ENCODE data around the gene USP6NL.

USP6NL gene

GRCh38 chr10:11407939-11408338 is 203.5 kb downstream of the USP6NL start:
- H3K27me3 ChIP-seq (ENCODE audit: insufficient read depth, poor library complexity, severe bottlenecking): no peaks in the 10 kb centered on the region
- no peak for TF ChIP-seq GABPA (IDR thresholded peaks at IDR 0.05; ENCODE audit: low read depth)
- TF ChIP-seq, protein P1, sequence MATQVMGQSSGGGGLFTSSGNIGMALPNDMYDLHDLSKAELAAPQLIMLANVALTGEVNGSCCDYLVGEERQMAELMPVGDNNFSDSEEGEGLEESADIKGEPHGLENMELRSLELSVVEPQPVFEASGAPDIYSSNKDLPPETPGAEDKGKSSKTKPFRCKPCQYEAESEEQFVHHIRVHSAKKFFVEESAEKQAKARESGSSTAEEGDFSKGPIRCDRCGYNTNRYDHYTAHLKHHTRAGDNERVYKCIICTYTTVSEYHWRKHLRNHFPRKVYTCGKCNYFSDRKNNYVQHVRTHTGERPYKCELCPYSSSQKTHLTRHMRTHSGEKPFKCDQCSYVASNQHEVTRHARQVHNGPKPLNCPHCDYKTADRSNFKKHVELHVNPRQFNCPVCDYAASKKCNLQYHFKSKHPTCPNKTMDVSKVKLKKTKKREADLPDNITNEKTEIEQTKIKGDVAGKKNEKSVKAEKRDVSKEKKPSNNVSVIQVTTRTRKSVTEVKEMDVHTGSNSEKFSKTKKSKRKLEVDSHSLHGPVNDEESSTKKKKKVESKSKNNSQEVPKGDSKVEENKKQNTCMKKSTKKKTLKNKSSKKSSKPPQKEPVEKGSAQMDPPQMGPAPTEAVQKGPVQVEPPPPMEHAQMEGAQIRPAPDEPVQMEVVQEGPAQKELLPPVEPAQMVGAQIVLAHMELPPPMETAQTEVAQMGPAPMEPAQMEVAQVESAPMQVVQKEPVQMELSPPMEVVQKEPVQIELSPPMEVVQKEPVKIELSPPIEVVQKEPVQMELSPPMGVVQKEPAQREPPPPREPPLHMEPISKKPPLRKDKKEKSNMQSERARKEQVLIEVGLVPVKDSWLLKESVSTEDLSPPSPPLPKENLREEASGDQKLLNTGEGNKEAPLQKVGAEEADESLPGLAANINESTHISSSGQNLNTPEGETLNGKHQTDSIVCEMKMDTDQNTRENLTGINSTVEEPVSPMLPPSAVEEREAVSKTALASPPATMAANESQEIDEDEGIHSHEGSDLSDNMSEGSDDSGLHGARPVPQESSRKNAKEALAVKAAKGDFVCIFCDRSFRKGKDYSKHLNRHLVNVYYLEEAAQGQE (IDR thresholded peaks at IDR 0.05; ENCODE audit: insufficient replicate concordance, low read depth): no peak
- TF ChIP-seq SPI1 (IDR thresholded peaks at IDR 0.05; ENCODE audit: borderline replicate concordance, low read depth): no peak
- TF ChIP-seq, protein P2, sequence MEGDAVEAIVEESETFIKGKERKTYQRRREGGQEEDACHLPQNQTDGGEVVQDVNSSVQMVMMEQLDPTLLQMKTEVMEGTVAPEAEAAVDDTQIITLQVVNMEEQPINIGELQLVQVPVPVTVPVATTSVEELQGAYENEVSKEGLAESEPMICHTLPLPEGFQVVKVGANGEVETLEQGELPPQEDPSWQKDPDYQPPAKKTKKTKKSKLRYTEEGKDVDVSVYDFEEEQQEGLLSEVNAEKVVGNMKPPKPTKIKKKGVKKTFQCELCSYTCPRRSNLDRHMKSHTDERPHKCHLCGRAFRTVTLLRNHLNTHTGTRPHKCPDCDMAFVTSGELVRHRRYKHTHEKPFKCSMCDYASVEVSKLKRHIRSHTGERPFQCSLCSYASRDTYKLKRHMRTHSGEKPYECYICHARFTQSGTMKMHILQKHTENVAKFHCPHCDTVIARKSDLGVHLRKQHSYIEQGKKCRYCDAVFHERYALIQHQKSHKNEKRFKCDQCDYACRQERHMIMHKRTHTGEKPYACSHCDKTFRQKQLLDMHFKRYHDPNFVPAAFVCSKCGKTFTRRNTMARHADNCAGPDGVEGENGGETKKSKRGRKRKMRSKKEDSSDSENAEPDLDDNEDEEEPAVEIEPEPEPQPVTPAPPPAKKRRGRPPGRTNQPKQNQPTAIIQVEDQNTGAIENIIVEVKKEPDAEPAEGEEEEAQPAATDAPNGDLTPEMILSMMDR (IDR thresholded peaks at IDR 0.05; ENCODE audit: insufficient read depth, low read length): no peak
- no peak for TF ChIP-seq POLR2AphosphoS5 (IDR thresholded peaks at IDR 0.05; ENCODE audit: low read depth)
- DNase-seq (ENCODE audit: low read depth in 1 of 2, low spot score in 1 of 2): no peak
- no peak overlapping the region for H3K27ac ChIP-seq (replicated peaks)
- no peak overlapping the region for H3K4me3 ChIP-seq (replicated peaks; ENCODE audit: insufficient read depth, low read length)

DNA sequence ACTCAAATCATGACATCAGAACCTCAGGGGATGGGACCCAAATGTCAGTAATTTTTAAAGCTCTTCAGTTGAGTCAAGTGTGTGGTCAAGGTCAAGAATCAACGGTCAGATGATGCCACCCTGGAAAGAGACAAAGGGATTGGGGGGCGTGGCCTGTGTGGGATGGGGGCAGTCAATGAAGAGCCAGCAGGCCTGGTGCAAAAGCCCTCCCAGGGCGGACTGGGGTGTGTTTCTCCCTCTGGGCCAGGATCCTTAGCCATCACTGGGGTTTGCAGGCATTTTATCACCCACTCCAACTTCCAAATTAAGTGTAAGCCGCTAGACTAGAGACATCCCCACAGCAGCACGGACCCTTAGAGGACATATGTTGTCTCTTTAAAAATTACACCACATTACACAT is 204.7 kb downstream of the USP6NL start:
- no peak overlapping the region for H3K27ac ChIP-seq (replicated peaks)
- DNase-seq (ENCODE audit: low read depth in 1 of 2, low spot score in 1 of 2): no peak
- H3K27me3 ChIP-seq (ENCODE audit: insufficient read depth, poor library complexity, severe bottlenecking): no peaks in the 10 kb centered on the region
- TF ChIP-seq, protein P2 (IDR thresholded peaks at IDR 0.05; ENCODE audit: insufficient read depth, low read length): no peak
- TF ChIP-seq, protein P1 (IDR thresholded peaks at IDR 0.05; ENCODE audit: insufficient replicate concordance, low read depth): no peak
- TF ChIP-seq POLR2AphosphoS5 (IDR thresholded peaks at IDR 0.05; ENCODE audit: low read depth): no peak
- TF ChIP-seq GABPA (IDR thresholded peaks at IDR 0.05; ENCODE audit: low read depth): no peak
- H3K4me3 ChIP-seq (replicated peaks; ENCODE audit: insufficient read depth, low read length): no peak overlapping the region

- TF ChIP-seq POLR2AphosphoS5 (IDR thresholded peaks at IDR 0.05; ENCODE audit: low read depth) (no peak), GABPA (IDR thresholded peaks at IDR 0.05; ENCODE audit: low read depth) (no peak), SPI1 (IDR thresholded peaks at IDR 0.05; ENCODE audit: borderline replicate concordance, low read depth) (no peak)
- TF ChIP-seq, protein P1 (IDR thresholded peaks at IDR 0.05; ENCODE audit: insufficient replicate concordance, low read depth): no peak
- TF ChIP-seq, protein P2 (IDR thresholded peaks at IDR 0.05; ENCODE audit: insufficient read depth, low read length): no peak
- H3K27ac ChIP-seq (replicated peaks): no peak overlapping the region
- H3K27me3 ChIP-seq (ENCODE audit: insufficient read depth, poor library complexity, severe bottlenecking): no peaks in the 10 kb centered on the region
- no peak for DNase-seq (ENCODE audit: low read depth in 1 of 2, low spot score in 1 of 2)
- H3K4me3 ChIP-seq (replicated peaks; ENCODE audit: insufficient read depth, low read length): no peak overlapping the region
These were observed 206.5 kb downstream of the USP6NL start for GRCh38 chr10:11404901-11405300.

Data from HL-60 (cell line).